WTC11 (cell line): Measurements from ENCODE around the gene CADM1. TPM values are rescaled to one million over a fixed set of nuclear protein-coding genes. Genes with fewer than 3 reads are reported as not detected.

Experiments used
- ATAC-seq: fragments of 200-7000 bp; cut with Tn5 transposase; 2 replicates; pipeline ENCODE4 v1.10.0; 2021; ENCODE audit warnings: mild to moderate bottlenecking, moderate library complexity
- CTCF ChIA-PET: fragments of 300-600 bp; sonication (Branson Sonifier 250); formaldehyde crosslinking; loops from one replicate; lab custom pipeline; 2021; ENCODE audit warnings: antibody characterized with exemption; lab: Charles Lee
- POLR2A ChIA-PET: fragments of 350-600 bp; sonication (Branson Sonifier 250); formaldehyde crosslinking; loops from one replicate; lab custom pipeline; 2021; ENCODE audit warnings: antibody characterized with exemption; lab: Charles Lee
- DNase-seq: peaks from one replicate; pipeline ENCODE4 v3.0.0; 2021; ENCODE audit warnings: low spot score
- H3K27ac Mint-ChIP-seq: 2 replicates; pipeline ENCODE4 v1.8.0; 2021; ENCODE audit warnings: mixed read lengths
- H3K27me3 Mint-ChIP-seq: 2 replicates; pipeline ENCODE4 v1.8.0; 2021; ENCODE audit warnings: low read depth, mild to moderate bottlenecking, moderate library complexity, mixed read lengths
- H3K36me3 Mint-ChIP-seq: 2 replicates; pipeline ENCODE4 v1.8.0; 2021; ENCODE audit warnings: mixed read lengths
- H3K4me1 Mint-ChIP-seq: 2 replicates; pipeline ENCODE4 v1.8.0; 2022; ENCODE audit warnings: mixed read lengths
- H3K4me3 Mint-ChIP-seq: 2 replicates; pipeline ENCODE4 v1.8.0; 2021; ENCODE audit warnings: mild to moderate bottlenecking, moderate library complexity, mixed read lengths
- H3K9me3 Mint-ChIP-seq: 2 replicates; pipeline ENCODE4 v1.8.0; 2021; ENCODE audit warnings: mixed read lengths
- ATF1 ChIP-seq: sonication (generic); formaldehyde crosslinking; IDR thresholded peaks from 2 replicates; pipeline ENCODE4 v1.8.1; 2023; ENCODE audit warnings: mild to moderate bottlenecking, moderate library complexity, missing genetic modification reagents
- ATF3 ChIP-seq: sonication (generic); formaldehyde crosslinking; conservative IDR thresholded peaks from 2 replicates; pipeline ENCODE4 v1.8.1; 2022; ENCODE audit warnings: mild to moderate bottlenecking, missing genetic modification reagents
- CDX4 ChIP-seq: fragments of 250-450 bp; sonication (Bioruptor Pico); IDR thresholded peaks from 2 replicates; pipeline ENCODE4 v1.9.0; 2021; ENCODE audit warnings: moderate library complexity, mild to moderate bottlenecking, inconsistent platforms, borderline replicate concordance
- CREB1 ChIP-seq: sonication (generic); formaldehyde crosslinking; IDR thresholded peaks from 2 replicates; pipeline ENCODE4 v1.8.0; 2023; ENCODE audit warnings: mild to moderate bottlenecking, missing genetic modification reagents
- E2F4 ChIP-seq: sonication (generic); formaldehyde crosslinking; IDR thresholded peaks from 2 replicates; pipeline ENCODE4 v1.8.1; 2022; ENCODE audit warnings: low read depth, mild to moderate bottlenecking, moderate library complexity, missing genetic modification reagents, borderline replicate concordance
- FOXP4 ChIP-seq: sonication (generic); formaldehyde crosslinking; IDR thresholded peaks from 2 replicates; pipeline ENCODE4 v1.8.0; 2022; ENCODE audit warnings: mild to moderate bottlenecking, missing genetic modification reagents
- HMGXB4 ChIP-seq: sonication (generic); formaldehyde crosslinking; IDR thresholded peaks from 2 replicates; pipeline ENCODE4 v1.8.1; 2023; ENCODE audit warnings: mild to moderate bottlenecking, moderate library complexity, missing genetic modification reagents
- MXD4 ChIP-seq: fragments of 250-450 bp; sonication (Bioruptor Pico); IDR thresholded peaks from 2 replicates; pipeline ENCODE4 v1.8.0; 2021; ENCODE audit warnings: mild to moderate bottlenecking, moderate library complexity, borderline replicate concordance
- MYBL2 ChIP-seq: sonication (generic); formaldehyde crosslinking; IDR thresholded peaks from 2 replicates; pipeline ENCODE4 v1.8.1; 2023; ENCODE audit warnings: mild to moderate bottlenecking, moderate library complexity, missing genetic modification reagents
- NFE2L1 ChIP-seq: sonication (generic); formaldehyde crosslinking; IDR thresholded peaks from 2 replicates; pipeline ENCODE4 v1.8.1; 2023; ENCODE audit warnings: missing genetic modification reagents
- NFYB ChIP-seq: sonication (generic); formaldehyde crosslinking; conservative IDR thresholded peaks from 2 replicates; pipeline ENCODE4 v1.8.0; 2022; ENCODE audit warnings: low read depth, missing genetic modification reagents
- PREB ChIP-seq: sonication (generic); formaldehyde crosslinking; IDR thresholded peaks from 2 replicates; pipeline ENCODE4 v1.8.1; 2022; ENCODE audit warnings: mild to moderate bottlenecking, missing genetic modification reagents, moderate library complexity, borderline replicate concordance
- SOX15 ChIP-seq: fragments of 250-450 bp; sonication (Bioruptor Pico); IDR thresholded peaks from 2 replicates; pipeline ENCODE4 v1.9.0; 2021; ENCODE audit warnings: mild to moderate bottlenecking
- TEAD4 ChIP-seq: sonication (generic); formaldehyde crosslinking; IDR thresholded peaks from 2 replicates; pipeline ENCODE4 v1.8.0; 2022; ENCODE audit warnings: mild to moderate bottlenecking, missing genetic modification reagents
- ZBTB21 ChIP-seq: sonication (generic); formaldehyde crosslinking; IDR thresholded peaks from 2 replicates; pipeline ENCODE4 v1.8.1; 2023; ENCODE audit warnings: mild to moderate bottlenecking, missing genetic modification reagents, borderline replicate concordance
- ZNF138 ChIP-seq: sonication (generic); formaldehyde crosslinking; conservative IDR thresholded peaks from 2 replicates; pipeline ENCODE4 v1.8.1; 2022; ENCODE audit warnings: mild to moderate bottlenecking, moderate library complexity, missing genetic modification reagents
- ZNF512 ChIP-seq: sonication (generic); formaldehyde crosslinking; IDR thresholded peaks from 2 replicates; pipeline ENCODE4 v1.8.1; 2022; ENCODE audit warnings: missing genetic modification reagents, borderline replicate concordance
- ZNF532 ChIP-seq: fragments of 250-450 bp; sonication (Bioruptor Pico); IDR thresholded peaks from 2 replicates; pipeline ENCODE4 v1.9.0; 2021; ENCODE audit warnings: mild to moderate bottlenecking, borderline replicate concordance
- total RNA-seq: library from RNA; stranded (reverse); gene quantifications from 3 replicates; pipeline ENCODE4 v1.2.3, GENCODE V29; 2021

CADM1 gene
- total RNA-seq, 1 experiment from 2014 or later: 26.8 TPM

- no peak overlapping the region for H3K27ac Mint-ChIP-seq
- TF ChIP-seq NFYB (CRISPR knock-in tag): no peak
- TF ChIP-seq SOX15 (CRISPR knock-in tag): no peak
- no peak for TF ChIP-seq ZNF138 (CRISPR knock-in tag)
- TF ChIP-seq NFE2L1 (CRISPR knock-in tag): no peak
- no peak for TF ChIP-seq ZBTB21 (CRISPR knock-in tag)
- TF ChIP-seq MXD4 (CRISPR knock-in tag): no peak
- ChIA-PET CTCF (no interaction called here), POLR2A (no interaction called here)
- H3K36me3 Mint-ChIP-seq: no peaks in the 10 kb centered on the region
- peaks cover 31% of the 10 kb centered on the region for H3K4me1 Mint-ChIP-seq
- no peaks in the 10 kb centered on the region for H3K9me3 Mint-ChIP-seq
- peaks cover 10% of the 10 kb centered on the region for H3K27me3 Mint-ChIP-seq
- ATAC-seq: no peak
- H3K4me3 Mint-ChIP-seq: no peak overlapping the region
- DNase-seq: no peak
Measured at GRCh38 chr11:115411120-115411519, 93.1 kb downstream of the CADM1 start.

- no peak for TF ChIP-seq E2F4 (CRISPR knock-in tag)
- no peak for TF ChIP-seq NFYB (CRISPR knock-in tag)
- TF ChIP-seq ZNF512: no peak
- TF ChIP-seq CREB1 (CRISPR knock-in tag): no peak
- TF ChIP-seq PREB (CRISPR knock-in tag): no peak
- no peak for TF ChIP-seq CDX4 (CRISPR knock-in tag)
- no peak for TF ChIP-seq HMGXB4 (CRISPR knock-in tag)
- no peak for TF ChIP-seq ZNF532 (CRISPR knock-in tag)
- no peak for TF ChIP-seq ATF3 (CRISPR knock-in tag)
- no peak for TF ChIP-seq MYBL2 (CRISPR knock-in tag)
- no peak for TF ChIP-seq ATF1
- TF ChIP-seq TEAD4 (CRISPR knock-in tag): no peak
- no peak for TF ChIP-seq FOXP4 (CRISPR knock-in tag)
- Mint-ChIP-seq H3K4me1 (peaks cover 31% of the 10 kb centered on the region), H3K27ac (no peak overlapping the region), H3K4me3 (no peak overlapping the region), H3K27me3 (peaks cover 10% of the 10 kb centered on the region), H3K9me3 (no peaks in the 10 kb centered on the region), H3K36me3 (no peaks in the 10 kb centered on the region)
- ChIA-PET POLR2A (interaction anchor here (0.7 kb wide), 1 partner anchor 14 kb away, joined by 4 read pairs; no protein-coding TSS in a partner anchor), CTCF (no interaction called here)
- DNase-seq: no peak
- ATAC-seq: no peak
Measured at GRCh38 chr11:115409691-115410220, 94.5 kb downstream of the CADM1 start.
